SK-N-SH (cell line): ENCODE measurements around the gene PAPLN.

Source experiments
- CTCF ChIP-seq: fragments of 200-600 bp; sonication (generic); IDR thresholded peaks from 2 replicates; pipeline ENCODE4 v1.6.1; 2017; ENCODE audit warnings: antibody characterized with exemption, mild to moderate bottlenecking, moderate library complexity
- ELF1 ChIP-seq: IDR thresholded peaks from 2 replicates; pipeline ENCODE4 v1.4.0; 2012
- EZH2phosphoT487 ChIP-seq: fragments of 200-600 bp; sonication (generic); IDR thresholded peaks from 2 replicates; pipeline ENCODE4 v1.6.1; 2017; ENCODE audit warnings: low read depth, mixed run types, mild to moderate bottlenecking, antibody characterized with exemption, moderate library complexity, borderline replicate concordance
- GABPA ChIP-seq: IDR thresholded peaks from 2 replicates; pipeline ENCODE4 v1.4.0; 2012; ENCODE audit warnings: low read depth, mild to moderate bottlenecking
- MAX ChIP-seq: IDR thresholded peaks from 2 replicates; pipeline ENCODE4 v1.4.0; 2012; ENCODE audit warnings: low read depth
- MXI1 ChIP-seq: IDR thresholded peaks from 2 replicates; pipeline ENCODE4 v1.6.1; 2012; ENCODE audit warnings: mild to moderate bottlenecking, low read depth, low read length, improper control_type of control experiment
- RCOR1 ChIP-seq: fragments of 150-350 bp; IDR thresholded peaks from 2 replicates; pipeline ENCODE4 v1.6.1; 2017; ENCODE audit warnings: antibody characterized with exemption, low read length
- REST ChIP-seq: IDR thresholded peaks from 2 replicates; pipeline ENCODE4 v1.6.1; 2012; ENCODE audit warnings: mild to moderate bottlenecking, low read depth, low read length, moderate library complexity
- SMC3 ChIP-seq: IDR thresholded peaks from 2 replicates; pipeline ENCODE4 v1.6.1; 2012; ENCODE audit warnings: low read depth, low read length, improper control_type of control experiment
- TEAD4 ChIP-seq: IDR thresholded peaks from 2 replicates; pipeline ENCODE4 v1.4.0; 2012; ENCODE audit warnings: mild to moderate bottlenecking, borderline replicate concordance; ENCODE audit not compliant: insufficient read depth
- USF2 ChIP-seq: fragments of 150-350 bp; IDR thresholded peaks from 2 replicates; pipeline ENCODE4 v1.6.1; 2017; ENCODE audit warnings: antibody characterized with exemption, low read length, low read depth, borderline replicate concordance
- ZBTB33 ChIP-seq: IDR thresholded peaks from 2 replicates; pipeline ENCODE4 v1.4.0; 2012; ENCODE audit warnings: low read depth, borderline replicate concordance

GRCh38 chr14:73221945-73222344 lies 15.4 kb upstream of the PAPLN start:
- TF ChIP-seq SMC3 (no peak), CTCF (no peak), ZBTB33 (no peak), RCOR1 (no peak), EZH2phosphoT487 (no peak), USF2 (no peak), GABPA (no peak), REST (no peak), MAX (no peak), TEAD4 (no peak), ELF1 (no peak), MXI1 (no peak)
